Progenitor cell of endocrine pancreas (in vitro differentiated cells): ENCODE data around the gene CCT8. TPM values are rescaled to one million over a fixed set of nuclear protein-coding genes. Genes with fewer than 3 reads are reported as not detected.

Source experiments
- DNase-seq: peaks from one replicate; pipeline ENCODE4 v3.0.0; 2021; ENCODE audit warnings: low spot score; ENCODE audit not compliant: unreplicated experiment
- H3K27ac Mint-ChIP-seq: 2 replicates; pipeline ENCODE4 v1.8.0; 2021; ENCODE audit warnings: mild to moderate bottlenecking, moderate library complexity, mixed read lengths
- H3K27me3 Mint-ChIP-seq: 2 replicates; pipeline ENCODE4 v1.8.0; 2021; ENCODE audit warnings: mixed read lengths
- H3K36me3 Mint-ChIP-seq: 2 replicates; pipeline ENCODE4 v1.8.0; 2022; ENCODE audit warnings: mixed read lengths; ENCODE audit not compliant: insufficient read depth
- H3K4me1 Mint-ChIP-seq: 2 replicates; pipeline ENCODE4 v1.8.0; 2021; ENCODE audit warnings: low read depth, mixed read lengths
- H3K4me3 Mint-ChIP-seq: 2 replicates; pipeline ENCODE4 v1.8.0; 2021; ENCODE audit warnings: low read depth, mild to moderate bottlenecking, moderate library complexity, mixed read lengths
- H3K9me3 Mint-ChIP-seq: 2 replicates; pipeline ENCODE4 v1.8.0; 2021; ENCODE audit warnings: low read depth, mixed read lengths
- total RNA-seq: library from RNA; stranded (reverse); gene quantifications from 2 replicates; pipeline ENCODE4 v1.2.1, GENCODE V29; 2021
- TF ChIP-seq, protein P1 (sequence below): fragments of 200-600 bp; sonication (generic); IDR thresholded peaks from one replicate; pipeline ENCODE4 v1.5.0; 2021; ENCODE audit warnings: antibody characterized with exemption, mild to moderate bottlenecking; ENCODE audit not compliant: unreplicated experiment

The CCT8 gene
- total RNA-seq, 1 donor from 2014 or later, result 208 TPM

DNA sequence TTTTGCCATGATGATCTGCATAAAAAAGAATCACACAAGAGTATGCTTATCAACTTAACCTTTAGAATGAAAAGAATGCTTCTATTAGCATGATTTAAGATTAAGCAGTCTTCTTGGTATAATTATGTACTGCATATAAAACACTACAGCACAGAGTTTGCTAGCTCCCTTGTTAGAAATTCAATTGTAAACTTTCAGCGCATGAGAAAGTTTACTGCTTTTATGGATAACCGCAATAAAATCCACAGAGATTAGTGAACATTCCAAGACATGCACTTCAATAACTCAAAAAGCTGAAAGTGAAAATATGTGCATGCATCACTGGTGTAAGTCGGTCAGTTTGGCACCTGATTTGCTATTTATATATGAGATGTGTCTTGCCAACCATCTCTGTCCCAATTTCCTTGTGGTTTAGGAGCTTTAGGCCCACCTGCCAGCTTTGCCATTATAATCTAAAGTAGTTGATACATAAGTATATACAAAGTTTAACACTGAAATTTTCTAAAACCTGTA is 16.9 kb downstream of the CCT8 start:
- Mint-ChIP-seq H3K4me1 (no peaks in the 10 kb centered on the region), H3K36me3 (peaks cover 23% of the 10 kb centered on the region), H3K27ac (no peak overlapping the region), H3K27me3 (no peaks in the 10 kb centered on the region), H3K4me3 (no peak overlapping the region), H3K9me3 (no peaks in the 10 kb centered on the region)
- TF ChIP-seq, protein P1, sequence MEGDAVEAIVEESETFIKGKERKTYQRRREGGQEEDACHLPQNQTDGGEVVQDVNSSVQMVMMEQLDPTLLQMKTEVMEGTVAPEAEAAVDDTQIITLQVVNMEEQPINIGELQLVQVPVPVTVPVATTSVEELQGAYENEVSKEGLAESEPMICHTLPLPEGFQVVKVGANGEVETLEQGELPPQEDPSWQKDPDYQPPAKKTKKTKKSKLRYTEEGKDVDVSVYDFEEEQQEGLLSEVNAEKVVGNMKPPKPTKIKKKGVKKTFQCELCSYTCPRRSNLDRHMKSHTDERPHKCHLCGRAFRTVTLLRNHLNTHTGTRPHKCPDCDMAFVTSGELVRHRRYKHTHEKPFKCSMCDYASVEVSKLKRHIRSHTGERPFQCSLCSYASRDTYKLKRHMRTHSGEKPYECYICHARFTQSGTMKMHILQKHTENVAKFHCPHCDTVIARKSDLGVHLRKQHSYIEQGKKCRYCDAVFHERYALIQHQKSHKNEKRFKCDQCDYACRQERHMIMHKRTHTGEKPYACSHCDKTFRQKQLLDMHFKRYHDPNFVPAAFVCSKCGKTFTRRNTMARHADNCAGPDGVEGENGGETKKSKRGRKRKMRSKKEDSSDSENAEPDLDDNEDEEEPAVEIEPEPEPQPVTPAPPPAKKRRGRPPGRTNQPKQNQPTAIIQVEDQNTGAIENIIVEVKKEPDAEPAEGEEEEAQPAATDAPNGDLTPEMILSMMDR, result no peak
- no peak for DNase-seq

- no peaks in the 10 kb centered on the region for H3K9me3 Mint-ChIP-seq
- no peak for DNase-seq
- no peak overlapping the region for H3K4me3 Mint-ChIP-seq
- H3K27ac Mint-ChIP-seq, result no peak overlapping the region
- TF ChIP-seq, protein P1, result no peak
- H3K4me1 Mint-ChIP-seq, result no peaks in the 10 kb centered on the region
- H3K36me3 Mint-ChIP-seq, result peaks cover 18% of the 10 kb centered on the region
- no peaks in the 10 kb centered on the region for H3K27me3 Mint-ChIP-seq
These were observed 17.4 kb downstream of the CCT8 start for GRCh38 chr21:29056005-29056404.

DNA sequence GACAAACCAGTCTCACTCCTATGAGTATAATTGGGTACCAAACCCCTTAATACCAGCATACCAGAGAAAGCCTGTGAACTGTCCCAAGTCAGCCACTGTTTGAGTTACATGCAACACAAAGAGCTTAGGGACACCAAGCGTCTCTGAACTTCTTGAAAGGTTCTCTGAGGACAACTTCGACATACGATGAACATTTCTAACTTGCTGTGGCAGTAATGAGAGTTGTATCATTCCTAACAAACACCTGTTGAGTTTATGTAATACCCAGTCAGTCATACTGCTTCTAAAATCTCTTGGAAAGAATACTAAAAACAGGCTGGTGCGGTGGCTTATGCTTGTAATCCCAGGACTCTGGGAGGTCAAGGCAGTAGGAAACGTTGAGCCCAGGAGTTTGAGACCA is 18.4 kb downstream of the CCT8 start:
- DNase-seq, result no peak
- TF ChIP-seq, protein P1, result no peak
- Mint-ChIP-seq H3K4me1 (no peaks in the 10 kb centered on the region), H3K27me3 (no peaks in the 10 kb centered on the region), H3K4me3 (no peak overlapping the region), H3K36me3 (peaks cover 14% of the 10 kb centered on the region), H3K9me3 (no peaks in the 10 kb centered on the region), H3K27ac (peak overlapping the region; percentile 49)

DNA sequence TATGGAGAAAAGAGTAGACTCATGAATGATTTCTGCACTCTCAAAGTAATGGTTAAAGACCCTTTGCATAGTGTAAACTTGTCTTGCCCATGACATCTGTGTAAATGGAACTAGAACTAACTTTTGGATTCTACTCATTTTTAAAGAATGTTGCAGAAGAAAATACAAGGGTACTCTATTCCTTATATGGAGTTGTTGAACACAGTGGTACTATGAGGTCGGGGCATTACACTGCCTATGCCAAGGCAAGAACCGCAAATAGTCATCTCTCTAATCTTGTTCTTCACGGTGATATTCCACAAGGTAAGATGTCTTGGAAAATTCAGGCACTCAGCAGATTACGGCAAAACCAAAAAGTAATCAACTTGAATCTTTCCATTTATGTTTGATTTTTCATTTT is 19.8 kb downstream of the CCT8 start:
- Mint-ChIP-seq H3K9me3 (no peaks in the 10 kb centered on the region), H3K4me1 (no peaks in the 10 kb centered on the region), H3K36me3 (peaks cover 15% of the 10 kb centered on the region), H3K27ac (peak overlapping the region; percentile 9), H3K4me3 (no peak overlapping the region), H3K27me3 (no peaks in the 10 kb centered on the region)
- no peak for DNase-seq
- TF ChIP-seq, protein P1, result no peak

GRCh38 chr21:29053011-29053553 is 20.4 kb downstream of the CCT8 start:
- TF ChIP-seq, protein P1, result no peak
- Mint-ChIP-seq H3K4me3 (no peak overlapping the region), H3K36me3 (peaks cover 17% of the 10 kb centered on the region), H3K4me1 (no peaks in the 10 kb centered on the region), H3K9me3 (no peaks in the 10 kb centered on the region), H3K27ac (no peak overlapping the region), H3K27me3 (no peaks in the 10 kb centered on the region)
- DNase-seq, result no peak
